GM19238 (cell line): ENCODE data around the gene PARP16.

Experiments
- DNase-seq: peaks from one replicate; pipeline ENCODE4 v3.0.0; 2011; ENCODE audit warnings: low spot score; ENCODE audit not compliant: insufficient read length

PARP16 gene

DNA sequence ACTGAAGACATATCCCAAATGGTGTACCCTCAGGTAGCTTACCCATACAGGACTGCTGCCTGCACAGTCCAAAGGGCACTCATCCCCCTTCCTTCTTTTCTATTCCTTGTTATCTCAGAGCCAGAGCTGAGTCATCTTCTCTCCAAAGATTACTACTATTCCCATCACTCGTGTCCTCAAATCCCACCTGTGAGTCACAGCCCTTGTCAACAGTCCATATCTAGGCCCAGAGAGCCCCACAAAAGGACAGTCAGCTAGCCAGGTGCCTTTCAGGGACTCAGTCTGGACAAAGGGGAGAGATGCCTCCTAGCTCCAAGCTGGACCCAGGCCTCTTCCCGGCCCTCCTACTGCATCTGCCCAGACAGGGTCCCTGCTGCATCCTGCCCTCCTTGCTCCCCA is 11.0 kb downstream of the PARP16 start:
- DNase-seq = no peak

DNA sequence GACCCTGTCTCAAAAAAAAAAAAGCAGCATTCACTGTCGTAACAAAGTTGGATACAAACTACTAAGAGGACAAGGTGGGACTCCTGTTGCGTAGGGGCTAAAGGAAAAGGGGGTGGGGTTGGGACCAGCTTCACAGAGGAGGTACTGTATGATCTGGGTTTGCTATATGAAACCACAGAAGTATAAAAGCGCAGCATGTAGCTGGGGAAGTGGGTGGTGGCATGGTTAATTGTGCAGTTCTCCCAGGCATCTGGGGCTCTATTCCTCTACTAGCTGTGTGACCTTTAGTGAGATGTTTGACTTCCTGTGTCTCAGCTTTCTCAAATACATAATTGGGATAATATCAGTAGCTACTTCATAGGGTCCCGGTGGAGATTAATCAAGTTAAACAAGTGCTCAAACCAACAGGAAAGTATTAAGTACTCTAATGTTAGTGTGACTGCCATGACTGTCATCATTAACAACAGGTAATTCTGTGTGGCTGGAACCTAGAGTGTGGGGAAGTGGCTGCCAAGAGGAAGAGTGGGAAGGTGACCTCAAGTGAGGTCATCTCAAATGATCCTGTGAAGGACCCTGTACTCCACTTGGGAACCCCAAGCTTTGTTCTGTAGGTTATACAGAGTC is 11.5 kb downstream of the PARP16 start:
- no peak for DNase-seq

DNA sequence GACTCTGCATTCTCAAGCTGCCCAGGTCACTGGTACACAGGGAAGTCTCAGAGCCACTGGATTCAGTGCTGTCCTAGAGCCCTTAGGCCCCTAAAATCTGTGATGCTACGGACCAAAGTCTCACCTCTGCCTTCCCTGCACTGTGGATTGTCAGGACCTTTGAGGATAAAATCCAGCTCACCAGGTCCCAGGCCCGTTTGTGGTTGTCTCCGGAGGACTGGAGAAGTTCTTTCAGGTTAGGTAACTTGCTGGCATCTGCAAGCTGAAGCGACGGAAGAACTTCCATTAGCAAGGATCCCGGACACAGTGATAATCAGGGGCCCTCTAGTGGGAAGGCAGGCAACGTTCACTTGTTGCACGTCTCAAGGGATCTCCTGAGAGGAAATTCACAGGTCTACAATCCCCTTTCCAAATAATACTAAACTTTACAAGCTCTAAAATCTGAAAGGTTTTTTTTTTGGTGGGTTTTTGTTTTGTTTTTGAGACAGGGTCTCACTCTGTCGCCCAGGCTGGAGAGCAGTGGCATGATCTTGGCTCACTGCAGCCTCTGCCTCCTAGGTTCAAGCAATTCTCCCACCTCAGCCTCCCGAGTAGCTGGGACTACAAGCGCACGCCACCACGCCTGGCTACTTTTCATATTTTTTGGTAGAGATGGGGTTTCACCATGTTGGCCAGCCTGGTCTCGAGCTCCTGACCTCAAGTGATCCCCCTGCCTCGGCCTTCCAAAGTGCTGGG is 15.7 kb downstream of the PARP16 start:
- DNase-seq = peak; percentile 26

DNA sequence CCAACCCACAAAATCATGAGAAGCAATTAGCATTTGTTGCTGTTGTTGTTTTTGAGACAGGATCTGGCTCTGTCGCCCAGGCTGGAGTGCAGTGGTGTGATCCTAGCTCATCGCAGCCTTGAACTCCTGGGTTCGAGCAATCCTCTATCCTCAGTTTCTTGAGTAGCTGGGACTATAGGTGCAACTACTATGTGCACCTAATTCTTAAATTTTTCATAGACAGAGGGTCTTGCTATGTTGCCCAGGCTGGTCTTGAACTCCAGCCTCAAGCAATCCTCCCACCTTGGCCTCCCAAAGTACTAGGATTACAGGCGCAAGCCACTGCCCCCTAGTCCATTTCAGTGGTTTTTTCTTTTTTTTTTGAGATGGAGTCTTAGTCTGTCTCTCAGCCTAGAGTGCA is 18.3 kb downstream of the PARP16 start:
- DNase-seq = no peak

DNA sequence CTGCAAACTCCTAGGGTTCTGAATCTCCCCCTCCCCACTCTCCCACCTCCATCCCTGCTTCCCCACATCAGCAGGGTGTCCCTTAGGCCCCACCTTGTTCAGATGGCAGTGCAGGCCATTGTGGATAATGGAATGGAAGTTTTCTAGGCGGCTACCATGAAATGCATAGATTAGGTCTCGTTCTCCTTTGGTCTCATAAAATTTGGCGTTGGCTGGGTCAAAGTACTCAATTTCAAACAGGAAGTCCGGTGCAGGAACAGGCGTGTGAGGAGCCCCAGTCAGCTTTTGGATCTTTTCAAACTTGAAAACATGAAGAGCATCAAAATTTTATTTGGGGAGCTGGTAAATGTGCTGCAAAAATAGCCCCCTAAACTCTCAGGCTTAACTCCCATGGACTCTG is 20.2 kb downstream of the PARP16 start:
- no peak for DNase-seq

DNA sequence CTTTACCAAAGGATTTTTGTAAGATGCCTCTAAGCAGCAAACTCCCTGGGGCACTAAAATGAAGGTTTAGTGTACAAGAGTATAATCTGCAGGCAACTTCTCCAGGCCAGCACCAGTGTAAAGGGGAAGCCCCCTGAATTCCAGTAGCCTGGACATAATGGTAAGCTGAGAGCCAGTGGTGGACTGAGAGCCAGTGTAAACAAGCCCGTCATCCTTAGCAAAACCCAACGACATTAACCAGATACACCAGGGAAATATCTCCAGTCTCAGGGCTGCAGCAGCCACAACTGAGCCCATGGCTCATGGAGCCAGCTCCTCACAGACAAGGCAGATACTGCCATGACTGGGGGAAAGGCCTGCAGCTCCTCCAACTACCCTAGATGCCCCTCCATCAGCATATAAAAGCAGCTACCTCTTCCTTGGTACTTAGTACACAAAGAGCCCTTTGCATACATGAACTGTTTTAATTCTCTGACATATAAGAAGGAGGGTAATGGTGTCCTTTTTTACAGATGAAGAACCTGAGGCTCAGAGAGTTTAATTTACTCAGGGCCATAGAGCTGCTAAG is 21.7 kb downstream of the PARP16 start:
- no peak for DNase-seq

DNA sequence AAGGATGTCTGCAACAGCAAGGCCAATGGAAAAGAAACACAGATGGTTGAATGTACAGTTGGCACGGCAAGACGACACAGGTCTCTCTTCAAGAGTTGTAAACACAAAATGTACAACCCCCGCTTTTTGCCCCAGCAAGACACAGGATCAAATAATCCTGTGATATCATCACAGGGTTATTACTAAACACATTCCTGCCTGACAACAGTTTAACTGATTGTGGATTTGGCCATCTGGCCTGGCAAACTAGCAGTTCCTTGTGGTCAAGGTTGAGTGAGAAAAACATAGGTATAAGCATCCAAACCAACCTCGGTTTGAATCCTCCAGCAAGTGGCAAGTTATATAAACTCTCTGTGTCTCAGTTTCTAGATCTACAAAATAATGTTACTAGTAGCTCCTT is 23.4 kb downstream of the PARP16 start:
- no peak for DNase-seq

DNA sequence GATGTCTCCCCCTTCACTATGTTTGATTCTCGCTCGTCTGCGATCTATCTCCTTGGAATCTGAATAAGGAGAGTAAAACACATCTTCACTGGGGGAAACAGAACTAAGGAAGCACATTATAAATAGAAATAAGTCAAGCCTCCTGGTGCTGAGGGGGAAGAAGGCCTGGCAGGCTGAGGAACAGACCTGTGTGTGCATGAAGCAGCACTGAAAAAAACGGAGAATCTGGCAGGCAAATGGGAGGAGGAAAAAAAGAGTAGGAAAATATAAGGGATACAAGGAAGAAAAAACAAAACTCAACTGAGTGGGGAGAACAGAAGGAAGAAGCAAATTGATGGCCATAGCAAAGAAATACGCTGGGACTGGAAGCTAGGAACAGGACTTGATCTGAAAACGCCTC is 25.7 kb downstream of the PARP16 start:
- DNase-seq = no peak

DNA sequence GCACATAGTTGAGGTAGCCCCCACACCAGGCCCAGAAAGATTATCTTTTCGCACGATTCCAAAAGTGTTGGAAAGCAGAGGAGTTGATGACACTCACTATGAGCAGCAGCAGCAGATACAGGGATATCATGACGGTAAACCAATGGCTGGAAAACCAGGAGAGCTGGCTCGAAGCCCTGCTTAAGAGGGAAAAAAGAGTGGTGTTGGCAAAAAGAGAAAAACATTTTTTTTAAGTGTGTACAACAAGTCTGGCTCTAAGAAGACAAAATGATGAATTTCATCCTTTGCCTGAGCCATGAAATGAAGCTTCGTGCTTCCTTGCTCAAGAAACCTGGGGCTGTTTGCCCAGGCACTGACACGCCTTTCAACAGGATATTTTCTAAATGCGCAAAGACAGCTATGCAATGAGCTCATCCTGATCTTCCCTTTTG is 27.3 kb downstream of the PARP16 start:
- DNase-seq = no peak

DNA sequence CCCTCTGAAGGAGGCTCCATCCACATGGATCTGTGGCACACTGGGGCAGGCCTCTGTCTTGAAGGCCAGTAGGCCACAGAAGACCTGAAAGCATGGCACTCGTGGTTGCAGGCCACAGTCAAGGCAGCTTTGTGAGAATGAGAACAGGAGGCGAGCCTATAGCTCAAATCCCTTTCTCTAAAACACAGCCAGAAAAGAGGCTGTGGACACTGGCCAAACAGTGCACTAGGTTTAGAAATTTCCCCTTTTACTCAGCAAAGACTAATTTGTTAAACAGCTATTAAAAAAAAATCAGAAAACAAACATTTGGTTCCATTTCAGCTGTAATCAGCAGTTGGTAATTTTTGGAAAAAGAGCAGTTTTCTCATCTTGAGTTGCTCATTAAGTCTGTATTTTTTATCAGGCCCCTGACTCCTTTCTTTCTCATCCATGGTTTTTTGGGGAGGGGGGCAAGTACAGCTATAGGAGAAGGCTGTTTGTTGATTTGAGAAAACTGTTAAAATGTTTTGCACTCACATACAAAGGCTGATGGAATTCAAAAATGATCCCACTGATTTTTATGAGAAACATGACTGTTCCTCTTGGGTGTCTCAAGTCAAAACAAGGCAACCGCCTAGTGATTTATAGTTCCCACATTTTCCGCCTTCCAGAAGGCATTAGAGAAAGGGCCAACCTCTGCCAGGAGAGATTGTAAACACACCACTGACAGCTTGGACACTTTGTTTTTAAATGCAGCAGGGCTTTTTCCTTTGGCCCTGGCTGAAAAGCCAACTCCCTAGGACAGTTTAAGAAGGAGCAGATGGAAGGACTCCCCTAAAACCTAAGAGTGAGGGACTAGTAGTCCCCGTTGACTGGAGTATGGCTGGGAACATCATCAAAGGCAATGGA is 28.1 kb downstream of the PARP16 start:
- DNase-seq = no peak

DNA sequence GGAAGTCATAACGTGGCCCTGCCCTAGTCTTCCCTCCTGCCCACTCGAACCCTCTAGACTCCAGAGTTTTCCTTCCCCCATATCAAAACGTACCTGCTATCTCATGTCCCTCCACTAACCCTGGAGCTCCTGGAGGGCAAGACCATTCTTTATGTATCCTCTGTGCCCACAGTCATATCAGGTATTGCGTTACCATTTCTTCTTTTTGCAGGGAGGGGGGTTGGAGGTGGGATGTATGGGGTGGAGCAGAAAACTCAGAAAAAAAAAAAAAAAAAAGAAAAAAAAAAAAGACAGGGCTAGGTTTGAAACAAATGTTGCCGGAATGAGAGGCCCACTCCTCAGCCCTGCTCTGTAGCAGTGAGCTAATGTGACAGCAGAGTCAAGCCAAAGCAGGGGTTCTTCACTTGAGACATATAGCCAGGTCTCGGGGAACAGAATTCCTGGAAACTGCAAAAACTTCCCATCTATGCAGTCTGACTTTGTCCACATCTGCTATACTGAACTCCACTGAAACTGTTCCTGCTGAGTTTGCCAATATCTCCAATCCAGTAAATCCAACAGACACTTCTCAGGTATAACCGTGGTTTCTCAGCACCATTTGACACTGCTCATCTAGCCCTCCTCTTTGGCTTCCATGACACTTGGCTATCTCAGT is 31.1 kb downstream of the PARP16 start:
- no peak for DNase-seq

DNA sequence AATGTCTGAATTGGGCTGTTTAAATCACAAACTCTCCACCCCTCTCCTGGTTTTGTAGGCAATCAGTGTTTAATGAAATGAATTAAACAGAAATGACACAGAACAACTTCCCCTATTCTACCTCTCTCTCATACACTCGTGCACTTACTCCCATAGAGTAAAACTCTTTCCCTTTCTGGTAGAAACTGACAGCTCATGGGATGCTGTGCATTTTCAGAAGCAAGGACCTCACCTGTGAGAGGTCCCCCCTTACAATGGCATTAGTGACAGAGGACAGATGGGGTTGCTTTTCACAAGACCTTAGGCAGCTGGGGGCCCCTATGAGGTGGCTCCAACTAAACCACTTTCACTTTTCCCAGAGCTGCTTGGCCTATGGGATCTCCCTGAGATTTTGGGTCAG is 31.9 kb downstream of the PARP16 start:
- DNase-seq = no peak

DNA sequence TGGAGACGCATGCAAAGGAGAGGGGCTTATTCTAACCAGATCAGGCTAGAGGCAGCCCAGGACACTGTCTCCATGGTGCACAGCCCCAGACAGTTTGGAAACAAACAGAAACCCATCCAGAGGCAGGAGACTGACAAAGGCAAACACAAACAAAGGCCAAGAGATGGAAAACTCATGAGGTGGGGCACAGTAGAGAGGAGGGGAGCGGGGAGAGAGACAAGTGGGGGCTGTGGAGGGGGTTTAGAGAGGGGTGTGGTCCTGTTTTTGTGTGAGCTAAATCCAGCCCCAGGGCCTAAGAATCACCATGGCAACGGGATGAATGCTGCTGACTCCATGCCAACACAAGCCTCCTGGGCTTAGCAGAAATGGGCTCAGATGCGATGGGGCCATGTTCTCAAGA is 32.3 kb downstream of the PARP16 start:
- DNase-seq = no peak

DNA sequence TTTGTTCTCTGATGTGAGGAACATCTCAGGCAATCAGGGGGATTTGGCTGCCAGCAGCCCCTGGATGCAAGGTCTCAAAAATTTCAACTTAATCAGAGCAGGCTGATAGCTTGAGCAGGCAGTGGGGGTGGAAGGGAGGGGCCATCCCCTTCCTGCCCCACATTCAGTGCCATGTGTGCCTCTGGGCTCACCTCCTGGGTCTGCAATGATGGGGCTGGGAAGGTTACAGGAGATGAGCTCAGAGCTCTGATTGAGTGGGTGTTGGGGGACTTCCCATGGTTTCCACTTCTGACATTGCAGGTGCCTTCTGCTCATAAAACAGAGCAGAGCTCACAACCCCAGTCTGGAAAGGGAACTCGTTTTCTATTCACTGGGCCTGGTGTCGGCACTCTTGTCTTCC is 37.0 kb downstream of the PARP16 start:
- peak; percentile 16 for DNase-seq

DNA sequence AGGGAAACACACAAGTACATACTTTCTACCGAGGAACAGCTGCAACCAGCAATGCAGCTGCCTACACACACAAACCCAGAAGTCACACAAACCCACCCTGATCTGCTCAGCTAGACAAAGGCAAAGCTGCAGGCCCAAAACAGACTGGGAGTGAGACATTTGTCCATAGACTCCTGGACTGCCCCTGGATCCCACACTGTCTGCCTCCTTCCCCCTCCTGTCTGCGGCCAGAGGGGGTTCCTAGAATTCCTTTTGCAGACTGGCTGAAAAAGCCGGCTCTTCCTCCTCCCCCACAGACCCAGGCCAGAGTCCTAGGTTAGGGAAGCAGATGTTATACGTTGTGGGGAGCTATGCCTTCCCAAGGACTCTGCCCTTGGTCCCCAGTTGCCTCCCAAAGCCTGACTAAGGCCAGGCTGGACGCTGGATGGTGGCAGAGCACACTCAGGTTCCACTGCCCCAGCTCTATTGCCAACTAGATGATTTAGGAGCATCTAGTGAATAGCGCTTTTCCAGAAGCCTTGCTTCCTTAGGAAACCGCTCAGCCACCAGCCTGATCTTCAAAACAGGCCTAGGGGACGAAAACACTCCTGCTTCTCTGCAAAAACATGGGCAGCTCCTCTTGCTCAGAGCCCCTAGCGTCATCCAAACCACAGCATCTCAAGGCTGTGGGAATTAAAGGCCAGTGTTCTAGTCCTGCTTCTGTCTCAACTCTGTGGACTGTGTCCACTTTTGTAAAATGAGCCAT is 38.0 kb downstream of the PARP16 start:
- no peak for DNase-seq

DNA sequence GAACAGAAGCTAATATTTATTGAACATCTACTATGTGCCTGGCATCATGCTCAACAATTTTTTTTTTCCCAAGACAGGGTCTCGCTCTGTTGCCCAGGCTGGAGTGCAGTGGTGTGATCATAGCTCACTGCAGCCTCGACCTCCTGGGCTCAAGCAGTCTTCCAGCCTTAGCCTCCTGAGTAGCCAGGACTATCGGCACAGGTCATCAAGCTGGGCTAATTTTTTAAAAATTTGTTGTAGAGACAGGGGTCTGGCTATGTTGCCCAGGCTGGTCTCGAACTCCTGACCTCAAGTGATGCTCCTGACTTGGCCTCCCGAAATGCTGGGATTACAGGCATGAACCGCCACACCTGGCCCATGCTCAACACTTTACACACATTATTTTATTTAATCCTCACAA is 39.7 kb downstream of the PARP16 start:
- no peak for DNase-seq

DNA sequence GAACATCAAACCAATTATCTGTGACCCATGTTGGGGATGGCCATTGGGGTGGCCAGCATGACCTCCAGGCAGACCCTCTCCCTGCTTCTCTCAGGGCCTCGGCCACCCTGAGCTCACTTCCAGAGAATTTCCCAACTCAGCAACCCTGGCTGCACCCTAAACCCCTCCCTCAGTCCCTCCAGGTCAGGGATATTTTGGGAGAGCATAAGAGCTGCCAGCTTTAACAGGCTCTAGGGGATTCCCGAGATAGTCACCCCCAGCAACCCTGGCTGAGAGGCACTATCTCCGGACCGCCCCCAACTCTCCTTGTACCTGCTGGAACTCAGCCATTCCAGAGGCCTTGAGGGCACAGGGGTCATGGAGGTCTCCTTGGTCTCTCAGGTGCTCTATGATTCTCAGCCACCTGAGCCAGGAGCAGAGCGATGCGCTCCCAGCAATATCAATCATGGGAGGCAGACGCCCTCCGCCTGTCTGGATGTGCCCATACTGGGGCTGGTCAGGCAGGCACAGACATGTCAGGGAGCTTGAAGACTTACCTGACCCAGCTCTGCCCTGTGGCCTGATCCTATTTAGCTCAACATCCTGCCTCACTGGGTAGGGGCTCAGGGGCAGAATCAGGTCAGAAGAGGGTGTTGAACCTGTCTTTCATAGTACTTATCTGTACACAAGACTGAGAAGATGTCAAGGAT is 40.5 kb downstream of the PARP16 start:
- no peak for DNase-seq

DNA sequence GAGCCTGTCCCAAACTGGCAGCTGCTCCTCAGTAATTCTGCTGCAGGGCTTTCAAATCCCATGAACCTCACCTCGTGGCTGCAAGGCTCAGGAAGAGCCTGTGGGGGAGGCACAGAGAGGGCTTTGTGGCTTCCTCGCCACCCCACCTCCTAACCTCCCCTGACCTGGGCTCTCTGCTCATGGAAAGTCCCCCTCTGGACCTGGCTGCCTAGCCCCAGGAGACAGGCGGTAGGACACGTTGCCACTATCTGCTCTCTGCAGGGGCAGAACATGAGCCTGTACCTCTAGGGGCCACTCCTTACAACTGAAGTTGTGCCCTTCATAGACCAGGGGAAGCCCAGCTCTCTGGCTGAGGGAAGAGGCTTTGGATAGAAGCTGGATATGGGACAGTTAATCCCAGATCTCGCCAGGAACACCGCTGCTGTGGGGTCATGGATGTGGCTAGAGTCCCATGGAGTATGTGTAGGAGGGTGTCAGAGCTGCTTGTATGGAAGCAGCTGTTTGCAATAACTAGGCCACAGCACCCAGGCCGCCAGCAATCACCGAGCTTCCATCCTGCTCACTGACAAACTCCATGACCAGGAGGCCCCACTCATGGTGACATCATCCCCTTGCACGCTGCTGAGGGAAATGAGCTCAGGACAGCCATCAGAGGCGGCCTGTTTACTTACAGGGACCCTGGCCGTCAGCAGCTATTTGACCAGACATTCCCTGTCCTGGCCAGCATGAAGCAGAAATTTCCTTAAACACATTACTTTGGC is 41.4 kb downstream of the PARP16 start:
- DNase-seq = no peak

DNA sequence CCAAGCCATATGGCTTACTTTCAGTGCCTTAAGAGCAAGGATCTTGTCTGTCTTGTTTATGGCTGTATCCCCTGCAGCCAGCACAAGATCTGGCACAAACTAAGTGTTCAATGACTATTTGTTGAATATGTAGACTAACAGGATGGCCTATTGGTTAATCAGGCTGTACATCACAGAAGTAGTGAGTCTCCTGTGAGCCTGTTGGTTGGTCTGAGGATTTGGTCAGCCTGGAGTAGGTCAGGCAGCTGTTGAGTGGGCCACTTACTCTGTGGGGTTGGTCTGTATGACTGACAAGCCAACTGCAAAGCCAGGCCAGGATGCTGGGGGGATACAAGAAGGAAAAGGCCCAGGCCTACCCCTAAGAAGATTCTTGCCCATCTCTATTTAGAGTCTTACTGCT is 42.0 kb downstream of the PARP16 start:
- DNase-seq = no peak
